T47D (cell line): ENCODE data around the gene BAMBI.

ENCODE experiments used
- DNase-seq, 2 experiments: peaks; one replicate each; pipeline versions ENCODE4 v3.0.0 to v3.0.0-alpha.2; 2011 to 2012; ENCODE audit warnings: low read depth in 1 of 2, low spot score in 1 of 2
- JUND ChIP-seq: IDR thresholded peaks from 2 replicates; pipeline ENCODE4 v1.6.1; 2012; ENCODE audit warnings: low read depth
- in situ Hi-C: cut with HindIII; loops from 2 replicates; pipeline ENCODE4 v1.10.0; 2016; ENCODE audit warnings: low sequenced_read_pairs, low pct_unique_long_range_greater_than_20kb

Gene BAMBI

DNA sequence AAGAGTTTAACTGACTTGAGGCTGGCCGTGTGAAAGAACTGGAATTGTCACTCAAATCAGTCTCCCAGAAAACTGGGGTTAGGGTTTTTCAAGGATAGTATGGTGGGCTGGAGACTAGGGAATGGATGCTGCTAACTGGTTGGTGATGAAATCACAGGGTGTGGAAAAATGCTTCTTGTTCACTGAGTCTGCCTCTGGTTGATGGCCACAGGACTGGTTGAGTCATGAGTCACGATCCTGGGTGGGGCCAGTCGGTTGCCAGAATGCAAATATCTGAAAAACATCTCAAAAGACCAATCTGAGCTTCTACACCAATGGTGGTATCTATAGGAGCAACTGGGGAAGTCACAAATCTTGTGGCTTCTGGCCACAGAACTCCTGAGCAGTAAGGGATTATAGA lies 16.3 kb upstream of the BAMBI start:
- in situ Hi-C loops = no loop called here
- no peak for DNase-seq
- TF ChIP-seq JUND = no peak

DNA sequence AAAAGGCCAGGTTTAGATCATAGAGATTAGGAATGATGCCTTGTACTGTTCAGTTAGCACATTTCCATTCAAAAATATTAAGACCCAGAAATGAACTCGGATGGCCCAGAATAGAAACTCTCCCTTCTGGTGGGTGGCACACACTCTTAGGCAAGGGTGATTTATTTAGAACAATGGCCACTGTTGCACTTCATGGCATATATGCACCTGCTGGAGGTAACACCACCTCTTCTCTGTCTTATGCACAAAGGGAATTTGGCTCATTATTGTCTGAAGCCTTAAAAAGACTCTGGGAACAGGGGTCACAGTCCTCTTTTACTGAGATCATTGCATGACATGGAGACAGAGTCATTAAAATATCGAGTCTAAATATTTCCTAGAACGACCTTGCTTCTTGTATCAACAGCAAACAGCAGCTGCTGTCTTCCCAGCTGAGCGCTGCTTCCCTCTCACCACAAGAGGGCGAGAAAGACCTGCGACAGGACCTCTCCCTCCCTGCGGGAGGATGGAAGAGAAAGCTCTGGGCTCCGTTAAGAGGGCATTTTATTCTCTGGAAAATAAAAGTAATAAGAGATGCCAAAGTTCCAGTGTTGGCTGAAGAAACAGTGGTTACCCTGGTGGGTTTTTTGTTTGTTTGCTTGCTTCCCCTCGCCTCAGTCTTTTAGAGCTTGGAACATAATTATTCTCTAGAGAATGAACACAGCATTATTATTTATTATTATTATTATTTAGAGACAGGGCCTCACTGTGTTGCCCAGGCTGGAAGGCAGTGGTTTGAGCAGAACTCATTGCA lies 13.5 kb upstream of the BAMBI start:
- peak; percentile 53 to 85 for DNase-seq
- TF ChIP-seq JUND = no peak
- in situ Hi-C loops = no loop called here

DNA sequence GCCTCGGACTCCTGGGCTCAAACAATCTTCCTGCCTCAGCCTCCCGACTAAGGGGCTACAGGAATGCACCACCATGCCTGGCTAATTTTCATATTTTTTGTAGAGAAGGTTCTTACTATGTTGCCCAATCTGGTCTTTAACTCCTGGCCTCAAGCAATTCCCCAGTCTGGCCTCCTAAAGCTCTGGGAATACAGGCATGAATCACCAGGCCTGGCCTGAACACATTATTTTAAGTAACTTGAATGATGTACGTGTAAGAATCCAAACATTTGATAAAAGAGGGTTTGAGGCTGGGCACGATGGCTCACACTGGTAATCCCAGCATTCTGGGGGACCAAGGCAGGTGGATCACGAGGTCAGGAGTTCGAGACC lies 13.0 kb upstream of the BAMBI start:
- TF ChIP-seq JUND = no peak
- no peak for DNase-seq
- in situ Hi-C loops = no loop called here

DNA sequence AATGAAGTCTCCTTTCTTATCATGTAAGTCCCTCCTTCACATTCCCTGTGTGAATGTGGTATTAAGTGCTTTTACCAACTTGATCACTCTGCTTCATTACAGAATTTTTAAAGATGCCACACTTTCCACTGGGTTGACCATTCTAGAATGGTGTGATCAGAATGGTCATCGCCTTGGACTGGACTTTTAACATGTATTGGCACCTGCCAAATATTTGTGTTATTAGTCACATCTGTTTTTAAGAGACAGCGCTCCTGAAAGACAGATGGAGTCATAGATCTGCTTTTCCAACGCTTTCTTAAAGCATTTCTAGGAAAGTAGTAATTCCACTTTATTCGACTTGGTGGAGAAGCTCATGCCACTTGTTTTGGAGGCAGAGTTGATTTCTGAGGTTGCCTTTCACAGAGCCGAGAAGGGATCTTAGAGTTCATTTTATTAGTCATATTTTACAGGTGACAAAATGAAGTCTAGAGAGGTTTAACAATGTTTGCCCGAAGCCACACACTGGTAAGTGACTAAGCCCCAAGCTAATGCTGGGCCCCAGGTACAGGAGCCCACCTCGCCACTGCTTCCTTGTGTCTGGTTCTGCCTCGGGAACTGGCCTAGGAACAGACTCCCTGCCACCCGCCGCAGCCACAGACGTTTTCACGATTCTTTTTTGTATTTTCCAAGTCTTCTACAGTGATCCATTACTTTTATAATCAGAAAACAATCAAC lies 10.4 kb upstream of the BAMBI start:
- TF ChIP-seq JUND = no peak
- no peak for DNase-seq
- in situ Hi-C loops = no loop called here

DNA sequence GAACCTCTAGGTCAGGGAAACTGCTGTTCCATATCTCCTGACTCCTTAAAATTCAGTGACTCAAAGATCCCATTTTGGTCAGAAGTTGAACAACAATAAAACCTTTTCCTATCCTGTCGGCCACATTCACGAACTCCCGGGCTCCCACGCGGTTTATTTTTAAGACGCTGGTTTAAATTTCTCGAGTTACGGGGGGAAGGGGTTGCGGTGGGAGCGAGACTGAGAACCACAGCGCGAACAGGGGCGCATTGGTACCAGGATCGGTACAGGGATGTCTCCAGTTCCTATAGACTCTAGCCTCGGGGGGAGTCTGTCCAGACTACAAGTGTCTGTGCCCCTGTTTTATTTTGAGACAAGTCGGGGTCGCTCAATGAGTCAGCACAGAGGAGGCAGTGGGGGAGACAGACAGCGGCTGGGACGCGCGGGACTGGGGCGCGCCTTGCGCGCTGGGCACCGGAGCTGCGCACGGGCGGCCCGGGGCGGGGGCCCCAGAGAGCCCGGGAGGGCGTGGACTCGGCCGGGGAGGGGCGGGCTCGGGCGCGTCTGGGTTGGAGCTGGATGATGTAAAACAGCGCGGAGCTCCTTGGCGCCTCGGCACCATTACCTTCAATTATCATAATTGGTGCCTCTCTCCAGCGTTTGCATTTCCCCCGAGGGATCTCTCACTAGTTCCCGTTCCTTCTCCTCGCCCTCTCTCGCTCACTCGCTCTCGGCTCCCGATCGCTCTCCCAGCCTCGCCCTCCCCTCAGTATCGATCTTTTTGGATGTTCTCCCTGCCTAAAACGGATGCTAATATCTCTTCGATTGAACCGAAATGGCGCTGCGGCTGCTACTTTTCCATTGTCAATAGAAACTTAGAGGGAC lies 8.7 kb upstream of the BAMBI start:
- no peak for TF ChIP-seq JUND
- DNase-seq = peak; percentile 16 to 74
- in situ Hi-C loops = no loop called here

DNA sequence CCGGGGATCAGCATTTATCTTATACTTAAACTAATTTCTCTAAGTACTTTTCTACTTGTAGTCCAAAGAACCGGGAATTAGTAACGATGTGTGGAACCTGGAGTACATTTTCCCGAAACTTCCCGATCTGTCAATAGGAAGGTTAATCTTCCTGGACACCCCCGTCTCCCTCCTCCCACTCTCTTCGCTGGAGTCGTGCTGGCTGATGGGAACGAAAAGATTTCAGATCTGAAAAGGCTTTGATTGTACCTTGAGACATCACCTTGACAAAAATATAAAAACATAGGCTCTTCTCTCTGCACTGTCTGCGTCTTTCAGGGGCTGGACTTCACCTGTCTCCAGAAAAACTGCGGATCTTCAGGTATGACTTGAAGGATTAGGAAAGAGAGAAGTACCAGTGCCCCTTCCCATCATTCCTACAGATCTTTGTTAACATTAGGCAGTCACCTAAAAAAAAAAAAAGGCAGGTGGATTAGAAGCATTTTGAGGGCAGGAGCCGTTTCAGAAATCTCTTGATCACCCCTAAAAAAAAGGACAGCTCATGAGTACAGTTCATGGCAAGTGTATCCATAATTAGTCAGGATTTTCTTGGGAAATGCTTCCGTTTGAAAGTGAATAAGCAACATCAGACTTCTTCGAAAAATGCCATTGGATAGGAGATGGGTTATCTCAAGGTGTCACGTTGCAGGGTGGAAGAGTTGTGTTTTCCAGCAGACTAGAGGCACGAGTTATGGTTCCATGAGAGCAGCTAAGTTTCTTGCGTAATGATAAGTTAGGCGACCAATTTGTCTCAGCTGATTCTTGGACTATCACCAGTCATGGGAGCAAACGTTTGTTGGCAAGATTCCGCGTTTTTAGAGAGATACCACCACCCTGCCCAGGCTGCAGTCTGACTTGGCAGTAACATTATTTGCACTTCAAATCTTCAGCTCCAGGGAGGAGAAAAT lies 7.8 kb upstream of the BAMBI start:
- in situ Hi-C loops = no loop called here
- no peak for DNase-seq
- no peak for TF ChIP-seq JUND

DNA sequence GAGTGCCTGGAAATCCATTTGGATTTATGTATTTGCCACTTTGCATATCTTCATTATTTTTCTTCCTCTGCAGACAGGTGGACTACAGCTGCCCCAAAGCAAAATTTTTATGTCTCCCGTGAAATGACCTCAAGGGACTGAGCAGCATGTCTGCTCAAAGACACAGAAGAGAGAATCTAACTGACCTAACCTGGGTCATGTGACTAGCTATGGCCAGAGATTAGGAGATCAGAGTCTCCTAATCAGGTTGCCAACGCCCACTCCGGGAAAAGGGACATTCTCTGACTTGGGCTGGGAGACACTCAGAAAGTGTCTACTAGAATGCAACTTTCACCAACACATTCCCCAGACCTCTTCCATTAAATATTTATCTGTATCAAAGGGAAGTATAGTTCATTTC lies 2.5 kb upstream of the BAMBI start:
- in situ Hi-C loops = no loop called here
- DNase-seq = no peak
- no peak for TF ChIP-seq JUND

DNA sequence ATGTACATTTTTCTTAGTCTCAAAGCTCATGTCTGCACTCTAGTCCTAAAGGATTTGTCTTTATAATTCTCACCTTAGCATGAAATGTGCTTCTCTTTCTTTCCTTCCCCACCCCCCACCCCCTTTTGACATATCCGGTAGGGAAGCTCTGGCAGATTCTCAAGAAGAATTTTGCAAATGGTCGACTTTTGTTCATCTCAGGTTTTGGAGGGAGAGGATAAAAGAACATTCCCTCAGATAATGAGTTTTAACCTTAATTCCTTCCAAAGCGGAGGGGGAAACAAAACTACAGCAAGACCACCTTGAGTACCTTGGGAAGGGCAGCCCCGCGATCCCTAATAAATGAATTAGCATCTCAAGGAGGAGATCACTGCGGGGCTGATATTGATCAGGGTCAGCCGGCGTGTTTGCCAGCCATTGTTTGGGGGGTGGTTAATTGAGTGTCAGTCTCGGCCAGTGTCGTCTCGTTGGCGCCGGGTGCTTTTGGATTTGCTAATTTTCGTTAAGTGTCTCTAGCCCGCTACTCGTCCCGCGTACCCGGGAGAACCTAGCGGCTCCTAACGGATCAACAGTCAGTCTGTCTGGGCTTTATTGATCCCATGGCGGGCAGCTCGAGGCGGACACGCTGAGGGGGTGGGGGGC lies 874 bp upstream of the BAMBI start:
- in situ Hi-C loops = no loop called here

DNA sequence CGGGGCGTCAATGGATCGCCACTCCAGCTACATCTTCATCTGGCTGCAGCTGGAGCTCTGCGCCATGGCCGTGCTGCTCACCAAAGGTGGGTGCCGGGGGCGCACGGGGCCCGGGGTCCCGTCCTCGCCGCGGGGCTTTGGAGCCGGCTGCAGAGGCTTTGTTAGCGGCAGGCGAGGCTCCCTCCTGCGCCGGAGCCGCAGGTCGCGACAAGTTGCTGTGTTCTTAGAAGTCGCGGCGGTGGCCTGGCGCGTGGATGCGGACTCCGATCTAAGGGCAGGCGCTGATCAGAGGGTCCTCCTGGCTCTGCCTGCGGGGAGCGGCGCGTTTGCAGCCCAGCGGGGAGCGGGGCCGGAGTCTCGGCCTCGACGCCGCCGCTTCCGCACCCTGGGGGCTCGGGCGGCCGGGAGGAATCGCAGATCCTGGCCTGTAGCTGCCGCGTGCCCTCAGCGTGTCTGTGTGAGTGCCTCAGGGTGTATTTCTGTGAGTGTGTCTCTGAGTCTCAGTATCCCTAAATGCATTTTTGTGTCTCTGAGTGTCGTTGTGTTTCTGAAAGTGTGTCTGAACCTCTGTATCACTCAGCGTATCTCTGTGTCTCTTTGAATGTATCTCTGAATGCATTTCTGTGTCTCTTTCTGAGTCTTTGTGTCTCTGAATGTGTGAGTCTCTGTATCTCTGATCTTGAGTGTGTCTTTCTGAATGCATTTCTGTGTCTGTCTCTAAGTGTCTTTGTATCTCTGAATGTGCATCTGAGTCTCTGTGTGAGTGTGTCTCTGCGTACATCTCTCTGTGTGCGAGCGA lies 766 bp downstream of the BAMBI start:
- TF ChIP-seq JUND = no peak
- in situ Hi-C loops = no loop called here
- peak in 1 of 2 experiments; percentile 22 for DNase-seq

More for the DNA sequence above, 874 bp upstream of the BAMBI start:
- TF ChIP-seq JUND = no peak
- peak in 1 of 2 experiments; percentile 28 for DNase-seq

DNA sequence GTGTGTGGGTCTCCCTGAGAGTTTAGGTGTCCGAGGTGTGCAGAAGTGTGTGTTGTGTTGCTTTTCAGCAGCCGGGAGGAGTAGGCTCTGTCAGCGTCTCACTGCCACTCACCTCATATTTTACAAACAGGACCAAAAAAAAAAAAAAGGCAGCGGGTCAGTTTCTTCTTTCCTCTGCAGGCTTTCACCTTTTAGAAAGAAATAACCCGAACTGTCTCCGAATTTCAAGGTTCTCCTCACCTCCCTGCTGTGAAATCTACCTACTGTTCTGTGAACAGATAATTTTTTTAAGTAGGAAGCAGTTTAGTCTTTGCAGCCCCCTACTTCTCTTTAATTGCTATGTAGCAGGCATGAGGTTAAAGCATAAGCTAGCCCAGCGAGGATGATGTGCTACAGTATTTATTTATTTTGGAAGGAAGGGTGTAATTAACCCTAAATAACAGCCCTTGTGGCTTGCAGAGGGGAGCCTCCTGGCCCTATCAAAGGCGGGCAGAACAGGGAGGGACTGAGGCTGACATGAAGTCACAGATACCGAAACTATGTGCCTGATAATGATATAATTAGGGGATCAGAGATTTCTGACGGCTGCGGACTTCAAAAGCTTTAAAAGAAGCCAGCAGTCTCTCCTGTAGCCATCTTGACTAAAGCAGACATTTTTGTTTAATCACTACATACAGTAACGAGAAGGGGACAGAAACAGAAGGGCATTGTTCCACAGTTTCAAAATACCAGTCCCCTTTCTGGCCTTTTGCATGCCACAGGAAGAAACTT lies 1.6 kb downstream of the BAMBI start:
- DNase-seq = no peak
- no peak for TF ChIP-seq JUND
- in situ Hi-C loops = no loop called here
